GM12801 (cell line): ENCODE data around the gene CARS1.

Source experiments
- TF ChIP-seq, protein P1 (sequence below): IDR thresholded peaks from one replicate; pipeline ENCODE4 v1.5.1; 2011; ENCODE audit warnings: control low read depth; ENCODE audit not compliant: insufficient read length; ENCODE audit errors: extremely low read depth

The CARS1 gene

DNA sequence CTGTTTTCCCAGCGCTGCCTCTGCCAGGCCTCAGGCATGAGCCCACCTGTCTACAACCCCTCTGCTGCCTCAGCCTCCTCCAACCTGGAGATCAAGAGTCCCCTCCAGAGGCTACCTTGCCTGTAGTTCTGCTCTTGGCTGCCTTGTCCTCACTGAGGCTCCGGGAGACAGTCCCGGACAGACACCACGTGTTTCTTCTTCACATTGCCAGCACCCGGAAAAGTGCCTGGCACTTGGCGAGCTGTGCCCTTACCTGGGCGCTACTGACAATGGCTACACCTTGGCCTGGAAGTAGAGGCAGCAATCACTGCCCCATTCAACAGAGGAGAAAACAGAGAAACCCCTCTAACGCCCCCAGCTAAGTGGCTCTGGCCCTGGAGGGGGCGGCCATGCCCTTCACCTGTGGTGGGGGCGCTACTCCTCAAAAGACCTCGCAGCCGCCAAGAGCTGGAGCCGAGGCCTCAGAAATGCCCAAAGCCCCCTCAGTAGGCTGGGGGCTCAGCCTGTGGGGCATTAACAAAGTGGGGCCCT, 62.1 kb downstream of the CARS1 start:
- TF ChIP-seq, protein P1, sequence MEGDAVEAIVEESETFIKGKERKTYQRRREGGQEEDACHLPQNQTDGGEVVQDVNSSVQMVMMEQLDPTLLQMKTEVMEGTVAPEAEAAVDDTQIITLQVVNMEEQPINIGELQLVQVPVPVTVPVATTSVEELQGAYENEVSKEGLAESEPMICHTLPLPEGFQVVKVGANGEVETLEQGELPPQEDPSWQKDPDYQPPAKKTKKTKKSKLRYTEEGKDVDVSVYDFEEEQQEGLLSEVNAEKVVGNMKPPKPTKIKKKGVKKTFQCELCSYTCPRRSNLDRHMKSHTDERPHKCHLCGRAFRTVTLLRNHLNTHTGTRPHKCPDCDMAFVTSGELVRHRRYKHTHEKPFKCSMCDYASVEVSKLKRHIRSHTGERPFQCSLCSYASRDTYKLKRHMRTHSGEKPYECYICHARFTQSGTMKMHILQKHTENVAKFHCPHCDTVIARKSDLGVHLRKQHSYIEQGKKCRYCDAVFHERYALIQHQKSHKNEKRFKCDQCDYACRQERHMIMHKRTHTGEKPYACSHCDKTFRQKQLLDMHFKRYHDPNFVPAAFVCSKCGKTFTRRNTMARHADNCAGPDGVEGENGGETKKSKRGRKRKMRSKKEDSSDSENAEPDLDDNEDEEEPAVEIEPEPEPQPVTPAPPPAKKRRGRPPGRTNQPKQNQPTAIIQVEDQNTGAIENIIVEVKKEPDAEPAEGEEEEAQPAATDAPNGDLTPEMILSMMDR, result no peak

DNA sequence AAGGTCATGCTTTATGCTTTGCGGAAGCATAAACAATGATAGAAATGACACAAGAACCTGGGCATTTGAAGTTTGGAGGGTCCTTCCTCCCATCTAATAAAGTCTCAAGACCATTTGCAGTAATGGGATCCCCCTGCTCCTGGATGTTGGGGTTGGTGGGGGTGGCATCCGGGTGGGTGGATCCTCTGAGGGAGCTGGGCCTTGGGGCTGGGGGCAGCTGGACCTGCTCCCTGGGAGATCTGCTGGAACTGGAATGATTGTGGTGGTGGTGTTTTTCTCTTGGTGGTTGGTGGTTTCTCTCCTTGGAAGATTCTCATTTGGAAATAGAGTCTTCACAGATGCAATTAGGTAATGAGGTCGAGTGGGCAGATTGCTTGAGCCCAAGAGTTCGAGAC, 62.9 kb downstream of the CARS1 start:
- TF ChIP-seq, protein P1, result no peak

DNA sequence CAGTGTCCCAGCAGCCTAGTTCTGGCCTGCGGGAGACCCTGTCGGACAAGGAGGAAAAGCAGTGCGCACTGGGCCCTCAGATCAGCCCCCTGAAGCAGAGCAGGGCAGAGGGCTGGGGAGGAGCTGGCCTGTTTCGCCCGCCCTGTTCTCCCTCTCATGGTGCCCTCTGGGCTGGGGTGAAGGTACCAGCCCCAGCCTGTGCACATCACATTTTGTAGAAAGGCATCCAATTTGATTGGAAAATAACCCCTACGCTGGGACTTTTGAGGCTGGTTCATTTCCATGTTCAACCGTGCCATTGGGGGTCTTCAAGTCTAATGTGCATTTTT, 64.3 kb downstream of the CARS1 start:
- TF ChIP-seq, protein P1, result no peak

DNA sequence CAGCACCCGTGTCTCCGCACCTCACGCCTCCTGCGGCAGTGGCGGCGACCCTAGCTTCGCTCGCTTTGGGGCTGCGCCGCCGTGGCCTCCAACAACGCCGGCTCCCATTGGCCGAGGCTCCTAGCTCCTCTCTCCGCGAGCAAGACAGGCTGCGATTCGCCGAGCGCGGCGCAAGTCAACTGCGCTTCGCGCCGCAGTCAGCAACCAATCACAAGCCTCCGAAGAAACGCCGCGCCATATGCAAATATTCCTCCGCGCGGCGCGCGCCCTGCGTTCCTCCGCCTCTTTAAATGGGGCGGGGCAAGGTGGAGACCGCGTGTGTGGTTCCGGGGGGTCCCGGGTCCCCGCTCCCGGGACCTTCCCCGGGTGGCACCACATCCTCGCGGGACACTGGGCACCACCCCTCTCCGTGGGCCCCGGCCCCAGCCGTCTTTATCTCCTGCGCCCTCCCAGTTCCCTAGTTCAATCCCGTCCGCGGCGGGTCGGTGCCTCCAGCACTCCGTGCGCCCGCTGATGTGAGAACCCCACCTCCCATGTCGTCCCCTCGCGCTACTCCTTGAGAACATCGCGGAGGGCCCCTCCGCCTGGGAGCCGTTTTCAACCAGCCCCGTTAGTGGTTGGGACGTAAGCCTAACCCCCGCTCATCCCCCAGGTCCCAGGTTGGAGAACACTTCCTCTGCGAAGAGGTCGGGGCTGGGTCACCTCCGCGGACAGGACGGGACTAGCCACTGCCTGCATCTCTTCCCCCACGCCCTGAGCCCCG, 64.8 kb downstream of the CARS1 start, which contains the start of gene NAP1L4:
Gene NAP1L4 (minus strand): TSS at position 96 of the 763 bp plus-strand sequence. CDS start 13,109 bp downstream, outside the sequence.
- TF ChIP-seq, protein P1, result no peak

DNA sequence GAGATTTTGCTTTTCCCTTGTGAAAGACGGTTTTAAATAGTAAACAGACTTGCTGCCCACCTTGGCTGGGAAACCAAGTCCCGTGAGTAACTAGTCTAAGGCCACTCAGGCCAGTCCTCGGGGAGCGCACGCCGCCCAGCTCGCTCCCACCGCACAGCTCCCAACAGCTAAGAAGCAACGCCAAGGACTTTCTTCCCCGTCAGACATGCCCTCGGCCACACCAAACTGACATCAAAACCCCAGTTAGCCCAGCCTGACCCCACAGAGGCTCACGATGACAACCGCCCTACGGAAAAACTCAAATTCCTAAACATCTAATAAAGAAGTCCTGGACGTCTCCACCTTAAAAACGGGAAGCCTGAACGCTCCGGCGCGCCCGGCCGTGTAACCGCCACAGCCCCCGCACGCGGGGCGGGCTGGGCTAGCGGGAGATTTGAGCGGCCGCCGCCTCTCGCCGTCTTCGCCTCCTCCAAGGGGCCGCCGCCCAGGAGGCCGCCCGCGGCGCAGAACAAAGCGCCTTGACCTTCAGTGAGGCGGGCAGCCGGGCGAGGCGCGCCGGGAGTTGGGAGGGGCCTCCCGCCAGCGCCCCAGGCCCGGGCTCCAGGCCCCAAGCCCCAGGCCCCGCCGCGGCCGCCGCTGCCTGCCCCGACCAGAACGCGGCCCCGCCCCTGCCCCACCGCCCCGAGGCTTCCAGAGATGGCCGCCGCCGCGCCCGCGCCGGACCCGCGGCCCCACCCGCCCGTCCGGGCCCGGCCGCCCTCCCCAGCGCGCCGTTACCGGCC, 65.6 kb downstream of the CARS1 start:
- TF ChIP-seq, protein P1, result no peak

DNA sequence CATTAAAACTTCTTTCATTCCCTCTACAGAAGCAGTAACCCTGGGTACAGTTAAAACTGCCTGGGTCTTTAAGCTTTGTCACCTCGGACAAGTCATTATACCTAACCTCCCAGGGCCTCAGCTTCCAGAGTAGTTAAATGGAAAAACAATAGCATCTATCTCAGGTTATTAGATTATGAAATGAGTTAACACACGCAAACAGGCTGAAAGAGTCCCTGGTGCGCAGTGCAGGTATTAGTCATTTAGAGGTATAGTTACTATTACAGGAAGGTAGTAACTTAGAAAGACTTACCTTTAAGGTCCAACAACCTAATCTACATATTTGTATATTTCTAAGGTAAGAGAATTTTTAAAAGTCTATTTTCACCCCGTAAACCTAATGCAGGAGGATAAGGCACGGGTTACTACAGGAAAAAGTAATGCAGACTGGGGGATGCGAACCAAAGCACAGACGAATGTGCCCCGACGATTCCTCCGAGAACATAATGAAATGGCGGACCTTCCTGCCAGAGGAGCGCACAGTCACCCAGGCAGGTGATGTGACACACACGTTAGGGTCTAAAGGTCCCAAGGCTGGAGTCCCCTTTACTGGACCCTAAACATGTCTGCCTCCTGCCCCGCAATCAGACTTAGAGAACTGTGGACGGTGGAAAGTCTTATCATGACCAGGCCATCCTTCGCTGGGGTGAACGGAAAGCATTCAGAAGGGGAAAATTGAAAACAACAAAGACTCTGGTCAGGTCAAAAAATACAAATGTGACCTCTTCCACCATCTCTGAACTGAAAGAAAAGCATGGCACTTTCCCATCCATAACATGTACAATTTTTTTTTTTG, 66.4 kb downstream of the CARS1 start:
- TF ChIP-seq, protein P1, result no peak

DNA sequence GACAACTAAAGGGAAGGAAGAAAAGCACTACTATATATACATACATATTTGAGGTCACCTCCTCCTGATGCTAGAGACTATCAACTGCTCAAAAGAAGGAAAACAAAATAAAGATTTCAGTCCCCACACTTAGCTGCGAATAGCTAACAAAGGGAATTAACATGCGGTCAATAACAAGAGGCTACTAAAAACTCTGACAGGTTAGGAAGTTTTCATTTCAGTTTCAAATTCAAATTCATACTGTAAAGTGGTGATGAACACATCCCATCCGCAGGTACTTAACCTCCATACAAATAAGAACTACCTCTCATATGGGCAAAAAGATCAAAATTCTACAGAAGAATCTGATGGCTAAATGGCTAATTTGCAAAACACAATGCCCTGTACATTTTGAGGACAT, 67.7 kb downstream of the CARS1 start:
- TF ChIP-seq, protein P1, result no peak
